Testis (tissue), 2 donors: ENCODE results near the gene EPS15.

Source experiments
- POLR2A ChIP-seq: fragments of 450-650 bp; IDR thresholded peaks from one replicate; pipeline ENCODE4 v1.6.1; 2017; ENCODE audit warnings: antibody characterized with exemption, mild to moderate bottlenecking, moderate library complexity
- TF ChIP-seq, protein P1 (sequence below), 3 experiments: fragments of 450-650 bp in 2 of 3; fragments of 200-600 bp in 1 of 3; sonication (generic) in 1 of 3; IDR thresholded peaks; one replicate each; pipeline ENCODE4 v1.5.1; 2016 to 2019; ENCODE audit warnings: antibody characterized with exemption in 3 of 3, mild to moderate bottlenecking in 2 of 3, moderate library complexity in 1 of 3

DNA sequence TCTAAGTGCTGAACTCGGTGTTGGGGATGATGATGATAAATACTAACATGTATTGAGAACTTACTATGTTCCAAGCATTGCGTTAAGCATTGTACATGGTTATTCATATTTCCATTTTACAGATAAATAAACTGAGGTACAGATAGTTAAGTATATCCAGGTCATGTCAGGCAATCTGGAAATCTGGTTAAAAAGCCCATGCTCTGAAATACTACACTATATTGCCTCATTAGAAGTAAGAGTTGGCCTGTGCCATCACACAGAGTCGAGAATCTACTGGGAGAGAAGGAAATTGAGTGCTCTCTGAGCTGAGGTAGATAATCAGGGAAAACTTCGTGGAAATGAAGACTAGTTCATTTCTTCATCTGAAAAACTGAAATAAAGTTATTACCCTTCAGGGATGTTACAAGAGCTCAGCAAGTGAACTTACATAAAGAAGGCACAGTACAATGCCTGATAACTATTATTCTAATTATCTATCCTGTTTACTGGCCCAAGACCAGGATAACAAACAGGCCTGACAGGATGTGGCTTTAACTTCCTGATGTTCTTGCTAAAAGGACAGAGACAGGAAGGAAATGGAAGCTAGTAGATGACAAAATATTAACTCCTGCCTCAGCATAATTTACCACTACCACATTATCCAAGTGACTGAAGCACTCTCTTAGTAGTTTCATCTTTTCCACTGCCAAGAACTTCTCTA, 85.6 kb downstream of the EPS15 start:
- TF ChIP-seq, protein P1, sequence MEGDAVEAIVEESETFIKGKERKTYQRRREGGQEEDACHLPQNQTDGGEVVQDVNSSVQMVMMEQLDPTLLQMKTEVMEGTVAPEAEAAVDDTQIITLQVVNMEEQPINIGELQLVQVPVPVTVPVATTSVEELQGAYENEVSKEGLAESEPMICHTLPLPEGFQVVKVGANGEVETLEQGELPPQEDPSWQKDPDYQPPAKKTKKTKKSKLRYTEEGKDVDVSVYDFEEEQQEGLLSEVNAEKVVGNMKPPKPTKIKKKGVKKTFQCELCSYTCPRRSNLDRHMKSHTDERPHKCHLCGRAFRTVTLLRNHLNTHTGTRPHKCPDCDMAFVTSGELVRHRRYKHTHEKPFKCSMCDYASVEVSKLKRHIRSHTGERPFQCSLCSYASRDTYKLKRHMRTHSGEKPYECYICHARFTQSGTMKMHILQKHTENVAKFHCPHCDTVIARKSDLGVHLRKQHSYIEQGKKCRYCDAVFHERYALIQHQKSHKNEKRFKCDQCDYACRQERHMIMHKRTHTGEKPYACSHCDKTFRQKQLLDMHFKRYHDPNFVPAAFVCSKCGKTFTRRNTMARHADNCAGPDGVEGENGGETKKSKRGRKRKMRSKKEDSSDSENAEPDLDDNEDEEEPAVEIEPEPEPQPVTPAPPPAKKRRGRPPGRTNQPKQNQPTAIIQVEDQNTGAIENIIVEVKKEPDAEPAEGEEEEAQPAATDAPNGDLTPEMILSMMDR (IDR thresholded peaks at IDR 0.05), result no peak
- TF ChIP-seq POLR2A, result no peak
